Activated T-cell treated with anti-CD3 and anti-CD28 coated beads, Interleukin-2, amount 50 U/mL, for 4 hours (primary cell): Measurements from ENCODE around the gene REV1. TPM values are rescaled to one million over a fixed set of nuclear protein-coding genes. Genes with fewer than 3 reads are reported as not detected.

Source experiments
- ATAC-seq, 2 donors: fragments of 200-7000 bp; cut with Tn5 transposase; one replicate each; pipeline ENCODE4 v1.10.0; 2021
- DNase-seq: peaks from one replicate; pipeline ENCODE4 v3.0.0-alpha.2; 2020
- H3K27me3 Mint-ChIP-seq: one replicate; pipeline ENCODE4 v1.8.0; 2021; ENCODE audit warnings: low read depth, mixed read lengths
- H3K36me3 Mint-ChIP-seq: one replicate; pipeline ENCODE4 v1.8.0; 2022; ENCODE audit warnings: mixed read lengths; ENCODE audit not compliant: insufficient read depth
- H3K4me1 Mint-ChIP-seq: one replicate; pipeline ENCODE4 v1.8.0; 2021; ENCODE audit warnings: low read depth, mixed read lengths
- H3K4me3 Mint-ChIP-seq: one replicate; pipeline ENCODE4 v1.8.0; 2021; ENCODE audit warnings: mild to moderate bottlenecking, moderate library complexity, mixed read lengths
- H3K9me3 Mint-ChIP-seq: one replicate; pipeline ENCODE4 v1.8.0; 2021; ENCODE audit warnings: mixed read lengths
- total RNA-seq, 3 donors: library from RNA; stranded (reverse); gene quantifications; one replicate each; pipeline ENCODE4 v1.2.1, GENCODE V29; 2021

The REV1 gene
- total RNA-seq, 3 donors from 2014 or later, result 22.0 to 26.8 (median 23.1) TPM

GRCh38 chr2:99354070-99354469 lies 135.7 kb downstream of the REV1 start:
- DNase-seq, result no peak
- H3K9me3 Mint-ChIP-seq, result no peaks in the 10 kb centered on the region
- no peak for ATAC-seq
- no peak overlapping the region for H3K4me3 Mint-ChIP-seq
- peaks cover 54% of the 10 kb centered on the region for H3K4me1 Mint-ChIP-seq
- peaks cover 9% of the 10 kb centered on the region for H3K36me3 Mint-ChIP-seq
- H3K27me3 Mint-ChIP-seq, result no peaks in the 10 kb centered on the region

Other genes with a start within 250 kb of the REV1 start
- gene LYG2, start 234.4 kb downstream of the REV1 start, total RNA-seq, result not detected
- under 1 TPM; 0.47 to 0.68 (median 0.54) TPM for gene LYG1, start 188.8 kb downstream of the REV1 start, total RNA-seq
- gene TXNDC9, start 153.7 kb downstream of the REV1 start, total RNA-seq, result 10 to 100 TPM; 34.3 to 36.3 (median 35.6) TPM
- 100 to 1,000 TPM; 102 to 111 (median 102) TPM for gene EIF5B, start 152.6 kb downstream of the REV1 start, total RNA-seq